GM12892 (cell line): ENCODE measurements around the gene SPOCK1.

Experiments used
- POLR2A ChIP-seq: IDR thresholded peaks from 2 replicates; pipeline ENCODE4 v1.6.1; 2011; ENCODE audit warnings: low read depth, low read length, control low read depth
- POLR2AphosphoS5 ChIP-seq: IDR thresholded peaks from 2 replicates; pipeline ENCODE4 v1.6.1; 2011; ENCODE audit warnings: low read depth, low read length, control low read depth
- TAF1 ChIP-seq: IDR thresholded peaks from 2 replicates; pipeline ENCODE4 v1.6.1; 2011; ENCODE audit warnings: low read depth, mild to moderate bottlenecking, control low read depth, low read length, borderline replicate concordance

DNA sequence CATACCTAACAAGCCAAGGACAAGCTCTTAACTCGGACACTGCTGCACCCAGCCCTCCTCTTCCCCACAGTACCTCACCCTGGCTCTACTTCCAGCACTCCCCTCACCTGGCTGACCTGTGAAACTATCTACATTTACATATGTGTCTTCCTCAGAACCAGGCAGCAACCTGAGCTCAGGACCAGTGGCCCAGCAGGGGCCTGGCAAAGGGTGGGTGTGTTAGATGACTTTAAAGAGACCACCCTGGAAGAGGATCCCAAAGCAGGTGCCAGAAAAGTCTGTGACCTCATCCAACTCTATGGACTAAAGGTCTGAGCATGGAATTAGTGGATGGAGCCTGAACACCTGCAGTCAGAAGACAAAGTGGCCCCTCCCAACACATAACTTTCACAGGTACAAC is 400.9 kb downstream of the SPOCK1 start:
- TF ChIP-seq POLR2A (no peak), POLR2AphosphoS5 (no peak), TAF1 (no peak)
